ENCODE data around the gene PADI6.

PADI6 gene

DNA sequence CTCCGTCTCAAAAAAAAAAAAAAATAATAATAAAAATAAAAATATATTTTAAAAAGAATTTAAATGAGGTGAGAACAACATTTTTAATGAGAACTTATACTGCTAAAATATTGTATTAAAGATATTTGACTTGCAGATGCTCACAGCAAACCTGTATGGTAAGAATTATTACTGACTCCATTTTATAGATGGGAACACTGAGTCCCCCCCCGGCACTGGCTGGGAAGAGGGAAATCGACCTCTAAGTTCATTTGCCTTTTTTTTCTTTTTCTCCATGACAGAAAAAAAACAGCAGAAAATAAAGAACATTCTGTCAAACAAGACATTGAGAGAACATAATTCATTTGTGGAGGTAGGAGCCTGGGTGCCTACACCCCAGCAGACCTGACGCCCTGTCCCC, 13.4 kb upstream of the PADI6 start:
- DNase-seq: no peak

DNA sequence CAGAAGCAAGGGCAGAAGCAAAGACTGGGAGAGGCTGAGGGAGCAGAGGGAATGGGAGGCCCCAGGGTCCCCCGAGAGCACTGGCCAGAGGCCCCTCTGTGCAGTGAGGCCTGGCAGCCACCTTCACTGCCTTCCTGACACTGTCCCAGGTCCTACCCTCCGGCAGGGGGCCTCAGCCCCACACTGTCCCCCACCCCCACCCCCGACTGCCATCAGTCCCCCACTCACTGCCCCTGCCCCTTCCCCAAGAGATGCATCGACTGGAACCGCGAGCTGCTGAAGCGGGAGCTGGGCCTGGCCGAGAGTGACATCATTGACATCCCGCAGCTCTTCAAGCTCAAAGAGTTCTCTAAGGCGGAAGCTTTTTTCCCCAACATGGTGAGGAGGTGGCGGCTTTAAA, 13.0 kb upstream of the PADI6 start:
- no peak for DNase-seq

DNA sequence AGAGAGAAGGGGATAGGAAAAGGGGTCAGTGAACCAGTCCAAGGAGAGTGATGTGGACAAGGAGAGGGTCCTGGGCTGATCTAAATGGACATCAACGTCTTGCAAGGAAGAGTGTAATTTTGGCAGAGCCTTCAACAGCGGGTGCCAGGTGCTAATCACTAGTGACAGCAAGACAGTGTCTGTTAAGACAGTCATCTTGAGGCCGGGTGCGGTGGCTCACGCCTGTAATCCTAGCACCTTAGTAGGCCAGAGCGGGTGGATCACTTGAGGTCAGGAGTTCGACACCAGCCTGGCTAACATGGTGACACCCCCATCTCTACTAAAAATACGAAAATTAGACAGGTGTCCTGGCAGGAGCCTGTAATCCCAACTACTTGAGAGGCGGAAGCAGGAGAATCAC, 12.2 kb upstream of the PADI6 start:
- DNase-seq: no peak

DNA sequence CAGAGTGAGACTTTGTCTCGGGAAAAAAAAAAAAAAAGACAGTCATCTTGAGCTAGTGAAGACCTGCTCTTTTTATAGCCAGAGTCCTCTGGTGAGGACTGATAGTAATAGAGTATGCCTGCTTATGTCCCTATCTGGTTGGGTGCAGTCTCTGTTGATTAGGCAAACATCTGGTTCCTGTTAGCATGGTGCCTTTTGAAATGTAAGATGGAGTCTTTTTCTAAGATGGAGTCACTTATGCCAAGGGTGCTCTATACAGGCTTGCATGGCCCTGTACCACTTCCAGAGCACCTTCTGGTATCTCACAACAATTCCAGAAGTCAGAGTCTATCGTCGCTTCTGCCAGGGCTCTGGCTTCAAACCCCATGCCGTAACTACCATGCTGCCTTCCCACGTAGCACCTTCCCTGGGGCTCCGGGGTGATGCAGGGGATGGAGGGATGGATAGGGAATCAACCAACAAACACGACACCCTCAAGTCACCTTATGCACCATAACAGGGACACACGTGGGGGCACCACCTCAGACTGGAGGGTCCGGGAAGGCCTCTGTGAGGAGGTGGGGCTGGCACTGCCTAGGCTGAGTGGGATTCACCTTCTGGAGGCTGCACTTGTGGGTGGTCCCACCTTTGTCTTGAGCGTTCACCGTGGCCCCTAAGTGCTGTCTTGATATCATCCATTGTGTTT, 11.6 kb upstream of the PADI6 start:
- DNase-seq: no peak

DNA sequence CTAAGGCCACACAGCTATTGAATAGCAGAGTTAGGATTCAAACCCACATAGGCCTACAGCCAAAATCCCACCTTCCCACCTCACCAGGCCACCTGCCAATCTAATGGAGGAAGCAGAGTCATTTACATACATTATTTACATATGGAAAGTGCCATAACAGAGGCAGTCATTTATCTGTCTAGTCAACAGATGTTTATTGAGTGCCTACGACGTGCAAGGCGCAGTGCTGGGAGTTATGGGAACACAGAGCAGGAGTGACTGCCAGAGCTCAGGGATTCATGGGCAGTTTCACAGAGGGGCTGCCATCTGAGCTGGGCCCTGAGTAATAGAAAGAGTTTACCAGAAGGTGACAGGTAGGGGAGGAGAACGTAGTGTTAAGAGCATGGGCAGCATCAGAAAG, 10.3 kb upstream of the PADI6 start:
- no peak for DNase-seq

DNA sequence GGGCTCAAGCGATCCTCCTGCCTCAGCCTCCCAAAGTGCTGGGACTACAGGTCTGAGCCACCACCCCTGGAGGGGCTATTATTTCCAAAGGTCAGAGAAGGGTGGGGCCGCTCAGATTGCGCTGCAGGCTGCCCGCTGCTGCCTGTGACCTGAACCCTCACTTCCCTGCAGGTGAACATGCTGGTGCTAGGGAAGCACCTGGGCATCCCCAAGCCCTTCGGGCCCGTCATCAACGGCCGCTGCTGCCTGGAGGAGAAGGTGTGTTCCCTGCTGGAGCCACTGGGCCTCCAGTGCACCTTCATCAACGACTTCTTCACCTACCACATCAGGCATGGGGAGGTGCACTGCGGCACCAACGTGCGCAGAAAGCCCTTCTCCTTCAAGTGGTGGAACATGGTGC, 8.6 kb upstream of the PADI6 start:
- no peak for DNase-seq

DNA sequence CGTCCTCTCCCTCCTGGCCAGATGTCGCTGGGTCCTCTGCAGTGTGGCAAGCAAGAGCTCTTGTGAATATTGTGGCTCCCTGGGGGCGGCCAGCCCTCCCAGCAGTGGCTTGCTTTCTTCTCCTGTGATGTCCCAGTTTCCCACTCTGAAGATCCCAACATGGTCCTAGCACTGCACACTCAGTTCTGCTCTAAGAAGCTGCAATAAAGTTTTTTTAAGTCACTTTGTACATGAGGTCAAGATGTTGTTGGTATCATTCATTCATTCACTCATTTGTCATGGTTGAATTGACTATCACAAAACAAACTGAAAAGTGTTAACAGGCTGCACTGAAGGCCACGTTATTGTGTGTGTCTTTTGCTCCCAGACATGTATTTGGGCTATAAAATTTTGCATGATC, 8.2 kb upstream of the PADI6 start:
- no peak for DNase-seq

DNA sequence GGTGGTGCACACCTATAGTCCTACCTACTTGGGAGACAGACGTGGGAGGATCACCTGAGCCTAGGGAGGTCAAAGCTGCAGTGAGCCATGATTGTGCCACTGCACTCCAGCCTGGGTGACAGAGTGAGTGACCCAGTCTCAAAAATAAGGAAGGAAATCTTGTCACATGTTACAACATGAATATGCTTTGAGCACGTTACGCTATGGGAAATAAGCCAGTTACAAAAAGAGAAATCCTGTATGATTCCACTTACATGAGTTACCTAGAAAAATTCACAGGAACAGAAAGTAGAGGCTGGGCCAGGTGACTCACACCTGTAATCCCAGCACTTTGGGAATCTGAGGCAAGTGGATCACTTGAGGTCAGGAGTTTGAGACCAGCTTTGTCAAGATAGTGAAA, 6.7 kb upstream of the PADI6 start:
- no peak for DNase-seq

DNA sequence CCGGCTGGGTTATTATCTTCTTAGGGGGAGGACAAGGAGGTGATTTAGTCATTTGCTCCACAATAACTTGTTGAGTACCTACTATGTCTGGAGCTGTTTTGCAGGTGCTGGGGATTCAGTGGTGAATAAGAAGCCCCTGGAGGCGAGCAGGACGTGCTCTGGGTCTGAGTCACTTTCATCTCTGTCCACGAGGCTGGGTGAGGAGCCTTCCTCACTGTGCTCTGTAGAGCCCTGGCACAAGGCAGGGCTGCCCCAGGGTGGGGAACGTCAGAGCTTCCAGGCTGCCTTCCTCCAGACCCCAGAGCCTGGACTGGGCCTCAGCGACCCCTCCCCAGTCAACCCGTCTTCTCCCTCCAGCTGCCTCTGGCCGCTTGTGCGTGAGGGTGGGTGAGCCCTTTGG, 2.5 kb upstream of the PADI6 start:
- no peak for DNase-seq

DNA sequence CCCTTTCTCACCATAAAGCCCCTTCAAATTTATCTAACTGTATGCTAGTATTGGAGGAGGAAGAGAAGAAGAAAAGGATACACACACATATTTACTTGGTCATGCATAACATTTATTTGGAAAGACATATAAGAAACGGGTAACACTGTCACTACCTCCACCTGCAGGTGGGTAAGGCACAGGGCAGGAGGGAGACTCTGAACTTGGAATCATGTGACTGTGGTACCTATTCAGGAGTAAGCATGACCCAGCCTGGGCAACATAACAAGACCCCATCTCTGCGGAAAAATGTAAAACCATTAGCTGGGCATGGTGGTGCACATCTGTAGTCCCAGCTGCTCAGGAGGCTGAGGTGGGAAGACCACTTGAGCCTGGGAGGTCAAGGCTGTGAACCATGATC, 1.4 kb upstream of the PADI6 start:
- DNase-seq: no peak

DNA sequence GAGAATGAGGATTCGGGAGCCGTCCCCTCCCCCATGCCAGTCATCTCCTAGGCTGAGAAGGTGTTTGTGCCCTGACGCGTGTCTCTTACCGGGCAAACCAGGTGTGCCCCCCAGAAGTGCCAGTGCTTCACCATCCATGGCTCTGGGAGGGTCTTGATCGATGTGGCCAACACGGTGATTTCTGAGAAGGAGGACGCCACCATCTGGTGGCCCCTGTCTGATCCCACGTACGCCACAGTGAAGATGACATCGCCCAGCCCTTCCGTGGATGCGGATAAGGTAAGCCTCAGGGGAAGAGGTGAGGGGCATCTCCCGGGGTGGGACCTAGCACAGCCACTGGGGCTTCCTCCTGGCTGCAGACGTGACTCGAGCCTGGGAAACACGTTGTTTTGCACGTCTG, 959 bp downstream of the PADI6 start:
- DNase-seq: no peak

DNA sequence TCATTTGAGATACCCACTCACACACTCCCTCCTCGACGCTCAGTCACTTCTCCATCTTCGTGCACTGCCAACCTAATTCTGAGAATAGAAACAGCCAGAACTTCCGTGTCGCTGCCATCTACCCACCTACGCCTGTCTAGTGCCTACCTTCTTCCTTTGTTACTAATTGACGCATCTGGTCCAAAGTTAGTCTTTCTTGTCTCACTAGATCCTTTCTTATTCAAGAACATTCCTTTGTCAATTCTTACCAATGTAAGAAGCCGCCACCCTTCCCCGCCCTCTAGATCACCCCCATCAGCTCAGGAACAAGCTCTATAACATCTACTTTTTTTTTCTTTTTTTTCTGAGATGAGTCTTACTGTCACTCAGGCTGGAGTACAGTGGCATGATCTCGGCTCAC, 3.7 kb downstream of the PADI6 start:
- no peak for DNase-seq

DNA sequence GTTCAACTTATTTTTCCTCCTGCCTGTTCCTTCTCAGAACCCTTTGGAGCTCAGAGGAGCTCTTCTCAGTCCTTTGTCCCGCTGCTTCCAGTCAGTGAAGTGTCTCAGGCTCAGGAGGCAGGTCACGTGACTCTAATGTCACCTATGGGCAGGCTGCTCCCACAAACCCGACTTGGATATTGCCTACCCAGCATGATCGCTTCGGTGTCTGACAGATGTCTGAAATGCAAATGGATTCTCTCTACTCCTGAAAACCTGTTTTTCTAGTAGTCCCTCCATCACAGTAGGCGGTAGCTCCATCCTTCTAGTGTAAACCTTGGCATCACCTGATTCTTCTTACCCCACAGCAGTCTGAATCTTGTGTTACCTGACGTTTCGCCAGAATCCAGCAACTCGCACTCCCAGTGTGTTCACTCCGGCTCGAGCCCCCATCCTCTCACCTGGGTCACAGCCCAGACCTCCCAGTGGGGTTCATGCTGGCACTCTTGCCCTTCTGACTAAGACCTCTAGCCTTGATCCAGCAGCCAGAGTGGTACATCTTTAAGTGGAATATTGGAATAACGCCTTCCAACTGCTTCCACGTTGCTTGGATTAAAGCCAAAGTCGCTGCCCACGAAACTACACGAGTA, 5.4 kb downstream of the PADI6 start:
- DNase-seq: no peak

DNA sequence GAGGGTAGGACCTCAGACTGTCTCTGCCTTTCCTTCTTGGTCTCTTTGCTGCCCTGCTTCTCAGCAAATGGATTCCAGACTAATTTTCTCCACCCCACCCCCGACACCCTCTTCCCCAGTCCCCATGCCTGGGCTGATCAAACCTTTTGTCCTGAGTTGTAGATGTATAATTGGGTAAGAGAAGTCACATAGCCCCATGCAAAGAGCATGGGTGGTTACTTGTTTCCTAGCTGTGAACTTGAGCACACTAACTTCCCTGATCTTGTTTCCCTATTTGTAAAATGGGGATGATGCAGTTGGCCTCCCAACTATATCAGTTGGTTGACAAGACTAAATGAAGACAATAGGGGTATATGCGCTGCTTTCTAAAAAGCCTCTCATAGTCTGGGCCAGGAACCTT, 9.2 kb downstream of the PADI6 start:
- DNase-seq: no peak

DNA sequence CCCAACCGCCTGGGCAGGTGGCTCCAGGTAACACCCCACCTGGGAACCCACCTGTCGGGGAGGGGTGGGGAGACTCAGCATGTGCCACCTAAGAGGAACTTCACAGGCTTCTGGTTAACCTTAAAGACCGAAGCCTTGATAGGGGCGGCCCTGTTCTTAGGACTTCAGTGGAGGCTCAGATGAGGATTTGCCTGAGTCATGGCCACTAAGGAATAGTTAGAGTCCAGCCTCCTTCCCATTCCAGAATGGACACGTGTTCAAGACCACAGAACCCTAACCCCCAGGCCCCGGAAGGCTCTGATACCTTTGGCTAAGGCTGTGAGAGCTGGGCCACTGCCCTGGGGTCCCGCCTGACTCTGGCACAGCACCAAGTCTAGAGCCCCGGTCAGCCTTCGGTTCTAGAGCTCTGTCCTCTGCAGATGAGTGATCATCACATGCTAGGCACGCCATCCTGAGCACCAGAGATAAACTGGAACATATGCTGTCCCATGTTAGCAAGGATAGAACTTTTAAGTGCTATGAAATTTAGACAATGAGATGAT, 20.3 kb downstream of the PADI6 start:
- no peak for DNase-seq

DNA sequence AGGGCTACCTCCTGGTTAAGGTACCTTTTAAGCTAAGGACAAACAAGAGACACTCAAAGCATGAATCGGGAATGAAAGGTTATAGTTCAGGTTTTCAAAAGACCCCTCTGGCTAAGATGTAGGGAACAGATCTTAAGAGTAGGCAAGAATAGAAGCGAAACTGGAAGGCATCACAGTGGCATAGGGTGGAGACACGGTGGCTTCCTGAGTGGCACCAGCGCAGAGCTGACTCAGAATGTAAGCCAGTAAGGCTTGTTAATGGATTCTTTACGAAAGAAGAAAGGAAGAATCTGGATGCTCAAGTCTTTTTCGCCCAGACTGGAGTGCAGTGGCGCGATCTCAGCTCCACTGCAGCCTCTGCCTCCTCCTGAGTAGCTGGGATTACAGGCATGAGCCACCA, 21.2 kb downstream of the PADI6 start:
- DNase-seq: no peak

DNA sequence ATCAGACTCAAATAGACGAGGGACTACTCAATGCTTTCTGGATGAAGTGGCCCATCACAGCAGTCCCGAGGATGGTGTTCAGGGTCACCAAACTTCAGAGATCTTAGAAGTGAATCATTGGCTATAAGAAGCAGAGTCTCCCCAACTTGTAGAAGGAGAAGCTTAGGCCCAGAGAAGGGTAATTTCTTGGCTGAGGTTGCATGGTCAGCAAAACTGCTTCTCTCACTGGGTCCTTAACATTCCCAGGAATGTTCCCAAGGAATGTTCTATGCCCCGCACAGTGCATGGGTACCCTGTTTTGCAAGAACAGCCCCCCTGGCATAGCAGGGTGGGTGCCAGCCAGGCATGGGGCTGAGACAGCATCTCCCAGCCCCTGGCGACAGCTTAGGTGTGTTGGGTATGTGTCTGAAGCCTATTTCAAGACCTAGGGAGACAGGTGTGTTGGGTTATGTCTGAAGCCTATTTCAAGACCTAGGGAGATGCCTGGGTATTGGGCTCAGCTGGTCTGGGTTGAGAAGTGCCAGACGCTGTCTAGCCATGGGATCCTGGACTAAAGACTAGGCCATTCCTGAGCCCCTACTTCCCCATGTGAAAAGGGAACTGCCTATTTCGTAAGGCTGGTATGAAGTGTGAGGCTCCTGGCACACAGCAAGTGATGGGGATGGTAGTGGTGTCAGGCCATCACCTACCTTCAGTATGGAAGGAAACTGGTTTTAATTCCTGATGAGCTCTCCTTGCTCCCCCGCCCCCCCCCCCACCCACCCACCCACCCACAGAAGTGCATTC, 26.1 kb downstream of the PADI6 start:
- no peak for DNase-seq

DNA sequence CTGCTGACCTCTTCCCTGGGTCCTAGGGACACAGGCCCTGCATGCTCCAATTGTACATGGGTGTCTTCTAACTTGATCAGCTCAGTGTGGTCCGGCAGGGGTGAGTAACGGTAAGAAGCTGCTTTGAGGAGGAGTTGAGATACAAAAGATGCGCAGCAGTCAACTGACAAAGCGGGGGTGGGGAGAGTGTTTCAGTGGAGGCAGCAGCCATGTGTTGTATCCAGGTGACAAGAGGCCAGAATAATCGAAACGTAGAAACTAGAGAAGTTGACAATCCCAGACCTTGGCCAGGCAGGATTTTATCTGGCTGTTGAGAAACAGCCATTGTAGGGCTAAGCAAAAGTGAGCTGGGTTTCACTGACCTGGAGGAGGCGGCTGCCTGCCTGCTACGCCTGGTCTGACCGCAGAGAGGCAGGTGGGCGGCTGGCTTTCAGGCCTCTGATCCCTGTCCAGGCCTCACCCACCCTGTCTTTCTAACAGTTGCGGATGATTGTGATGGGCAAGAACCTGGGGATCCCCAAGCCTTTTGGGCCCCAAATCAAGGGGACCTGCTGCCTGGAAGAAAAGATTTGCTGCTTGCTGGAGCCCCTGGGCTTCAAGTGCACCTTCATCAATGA, 28.8 kb downstream of the PADI6 start:
- DNase-seq: no peak

DNA sequence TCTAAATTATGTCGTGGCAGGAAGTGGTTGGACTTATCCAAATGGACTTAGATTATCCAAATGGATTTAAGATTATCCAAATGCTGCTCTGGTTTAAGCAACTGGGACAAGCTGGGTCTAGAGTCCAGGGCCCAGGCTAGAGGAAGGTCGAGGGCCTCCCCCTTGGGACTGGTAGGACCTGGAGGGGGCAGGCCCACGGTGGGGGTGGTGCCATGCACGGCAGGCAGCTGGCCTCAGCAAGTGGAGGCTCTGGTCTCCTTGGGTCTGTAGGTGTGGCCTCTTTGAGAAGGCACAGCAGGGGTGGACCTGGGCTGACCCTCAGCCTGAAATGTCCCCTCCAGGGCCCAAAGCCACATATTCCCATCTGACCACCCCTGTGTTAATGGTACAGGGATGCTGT, 29.8 kb downstream of the PADI6 start:
- no peak for DNase-seq

DNA sequence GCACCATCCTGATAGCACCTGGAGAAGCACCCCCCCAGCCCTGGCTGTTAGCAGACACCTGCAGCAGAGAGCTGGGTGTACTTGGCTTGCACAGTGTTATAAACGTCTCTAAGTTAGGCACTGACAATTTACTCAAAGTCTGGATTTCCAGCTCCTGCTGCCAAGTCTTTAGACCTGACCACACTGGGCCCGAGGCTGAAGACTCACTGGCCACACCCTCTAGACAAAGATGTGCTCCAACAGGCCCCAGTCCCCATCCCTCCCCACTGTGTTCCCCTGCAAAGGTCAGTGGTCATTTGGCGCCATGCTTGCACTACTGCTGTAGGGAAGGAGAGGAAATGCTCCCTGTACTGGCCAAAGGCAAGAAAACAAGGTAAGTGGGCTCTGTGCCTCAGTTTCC, 31.1 kb downstream of the PADI6 start:
- no peak for DNase-seq

DNA sequence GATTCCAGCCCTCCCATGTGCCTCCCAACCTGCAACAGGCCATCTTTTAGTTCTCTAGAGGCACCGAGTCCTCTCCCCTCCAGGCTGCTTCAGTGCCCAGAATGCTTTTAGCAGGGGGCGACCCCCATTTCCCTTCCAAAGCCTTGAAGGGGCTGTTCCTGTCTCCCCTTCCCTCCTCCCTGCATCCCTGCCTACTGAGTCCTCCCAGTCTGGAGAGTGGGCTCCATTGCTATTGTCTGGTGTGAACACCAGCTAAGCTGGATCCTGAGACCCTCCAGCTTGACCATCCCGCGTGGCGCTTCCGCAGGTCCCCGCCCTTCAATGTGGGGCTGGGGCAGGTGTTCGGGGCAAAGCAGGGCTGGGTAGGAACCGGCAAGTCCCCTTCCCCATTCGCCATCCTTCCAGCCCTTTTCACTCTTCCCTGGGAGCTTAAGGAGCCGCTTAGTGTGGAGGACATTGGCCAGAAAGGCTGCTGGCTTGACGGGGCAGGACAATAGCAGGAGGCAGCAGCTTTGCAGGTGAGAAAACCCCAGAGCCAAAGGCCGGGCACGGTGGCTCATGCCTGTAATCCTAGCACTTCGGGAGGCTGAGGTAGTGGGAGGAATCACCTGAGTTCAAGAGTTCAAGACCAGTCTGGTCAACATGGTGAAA, 32.2 kb downstream of the PADI6 start:
- no peak for DNase-seq

DNA sequence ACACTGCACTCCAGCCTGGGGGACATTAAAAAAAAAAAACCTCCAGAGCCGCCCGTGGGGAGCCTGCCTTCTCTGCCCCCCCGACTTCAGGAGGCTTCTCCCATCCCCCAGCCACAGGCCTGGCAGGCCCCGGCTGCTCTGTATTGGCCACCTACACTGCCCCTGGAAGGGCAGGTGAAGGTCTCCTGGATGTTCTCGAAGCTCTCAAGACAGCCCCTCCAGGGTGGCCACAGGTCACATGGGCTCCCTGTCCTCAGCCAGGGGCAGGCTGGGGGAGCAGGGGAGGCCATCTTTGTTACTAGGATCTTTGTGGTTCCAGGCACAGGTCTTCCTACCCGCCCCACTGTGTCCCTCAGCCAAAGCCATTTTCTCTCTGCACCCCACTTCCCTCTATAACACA, 32.8 kb downstream of the PADI6 start:
- no peak for DNase-seq
